NCI-H524 treated with DMSO at 0.1 percent for 48 hours (cell line): ENCODE results near the gene PHKA2.
"Not testable (repeated sequence)": the region's sequence is repeated elsewhere in the genome, so short reads cannot be mapped to it uniquely, and the experiment has no call there.

ENCODE experiments used
- DNase-seq: peaks from one replicate; lab custom pipeline; 2025; lab: John Stamatoyannopoulos, UW

Gene PHKA2

GRCh38 chrX:18856645-18856997 lies 127.3 kb downstream of the PHKA2 start:
- DNase-seq = no peak

GRCh38 chrX:18855919-18856644 lies 127.8 kb downstream of the PHKA2 start:
- DNase-seq = no peak

- DNase-seq = not testable (repeated sequence)
These were observed 136.0 kb downstream of the PHKA2 start for GRCh38 chrX:18847901-18848300.
